ENCODE data around the gene PITPNB.

Gene PITPNB

GRCh38 chr22:27834364-27835185 is 84.5 kb downstream of the PITPNB start:
- DNase-seq (ENCODE audit: extremely low read depth, insufficient read length), result no peak
- no peaks in the 10 kb centered on the region for H3K27me3 ChIP-seq (replicated peaks; ENCODE audit: control insufficient read depth, insufficient read depth, low read length)
- TF ChIP-seq, protein P1, sequence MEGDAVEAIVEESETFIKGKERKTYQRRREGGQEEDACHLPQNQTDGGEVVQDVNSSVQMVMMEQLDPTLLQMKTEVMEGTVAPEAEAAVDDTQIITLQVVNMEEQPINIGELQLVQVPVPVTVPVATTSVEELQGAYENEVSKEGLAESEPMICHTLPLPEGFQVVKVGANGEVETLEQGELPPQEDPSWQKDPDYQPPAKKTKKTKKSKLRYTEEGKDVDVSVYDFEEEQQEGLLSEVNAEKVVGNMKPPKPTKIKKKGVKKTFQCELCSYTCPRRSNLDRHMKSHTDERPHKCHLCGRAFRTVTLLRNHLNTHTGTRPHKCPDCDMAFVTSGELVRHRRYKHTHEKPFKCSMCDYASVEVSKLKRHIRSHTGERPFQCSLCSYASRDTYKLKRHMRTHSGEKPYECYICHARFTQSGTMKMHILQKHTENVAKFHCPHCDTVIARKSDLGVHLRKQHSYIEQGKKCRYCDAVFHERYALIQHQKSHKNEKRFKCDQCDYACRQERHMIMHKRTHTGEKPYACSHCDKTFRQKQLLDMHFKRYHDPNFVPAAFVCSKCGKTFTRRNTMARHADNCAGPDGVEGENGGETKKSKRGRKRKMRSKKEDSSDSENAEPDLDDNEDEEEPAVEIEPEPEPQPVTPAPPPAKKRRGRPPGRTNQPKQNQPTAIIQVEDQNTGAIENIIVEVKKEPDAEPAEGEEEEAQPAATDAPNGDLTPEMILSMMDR (IDR thresholded peaks at IDR 0.05; ENCODE audit: insufficient read depth, low read length, poor library complexity, severe bottlenecking), result no peak

DNA sequence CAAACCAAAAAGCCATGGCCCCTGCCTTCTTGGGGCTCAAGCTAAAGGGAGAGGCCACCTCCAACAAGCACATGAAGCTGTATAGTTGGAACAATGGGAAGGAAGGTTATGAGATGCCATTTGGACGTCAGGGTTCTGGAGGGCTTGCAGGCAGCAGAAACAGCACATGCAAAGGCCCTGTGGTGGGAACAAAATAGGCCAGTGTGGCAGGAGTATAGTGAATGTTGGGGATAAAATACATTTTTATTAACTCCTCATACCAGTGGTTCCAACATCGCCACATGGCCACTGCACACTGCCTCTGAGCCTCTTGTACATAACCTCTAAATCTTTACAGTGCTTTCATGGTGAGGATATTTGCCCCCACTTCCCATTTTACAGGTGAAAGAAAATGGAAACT is 85.3 kb downstream of the PITPNB start:
- H3K27me3 ChIP-seq (replicated peaks; ENCODE audit: control insufficient read depth, insufficient read depth, low read length), result no peaks in the 10 kb centered on the region
- no peaks in the 10 kb centered on the region for H3K36me3 ChIP-seq (ENCODE audit: control insufficient read depth, insufficient read depth, low read length)
- TF ChIP-seq, protein P1 (IDR thresholded peaks at IDR 0.05; ENCODE audit: insufficient read depth, low read length, poor library complexity, severe bottlenecking), result no peak
- no peak overlapping the region for H3K4me3 ChIP-seq (replicated peaks; ENCODE audit: low read depth, low read length)
- DNase-seq (ENCODE audit: extremely low read depth, insufficient read length), result no peak

More at GRCh38 chr22:27834364-27835185, 84.5 kb downstream of the PITPNB start:
- Histone ChIP-seq H3K4me3 (replicated peaks; ENCODE audit: low read depth, low read length) (no peak overlapping the region), H3K36me3 (ENCODE audit: control insufficient read depth, insufficient read depth, low read length) (no peaks in the 10 kb centered on the region)

DNA sequence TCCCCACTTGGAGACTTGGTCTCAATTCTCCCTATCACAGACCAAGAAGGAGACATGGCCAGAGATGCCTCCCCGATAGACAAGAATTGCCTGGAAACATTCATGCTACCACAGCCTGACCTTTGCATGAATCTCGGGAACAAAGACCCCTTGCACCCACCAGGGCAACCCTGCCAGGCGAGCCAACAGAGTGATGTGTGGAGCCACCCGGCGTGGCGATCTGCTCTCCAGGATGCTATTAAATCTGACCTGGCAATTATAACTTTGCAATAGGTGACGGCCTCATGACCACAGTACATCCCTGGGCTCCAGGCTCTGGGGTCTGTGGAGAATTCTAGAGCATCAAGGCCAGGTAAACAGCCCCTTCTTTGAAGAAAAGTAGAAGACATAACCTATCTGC is 86.5 kb downstream of the PITPNB start:
- no peak for DNase-seq (ENCODE audit: extremely low read depth, insufficient read length)
- no peaks in the 10 kb centered on the region for H3K27me3 ChIP-seq (replicated peaks; ENCODE audit: control insufficient read depth, insufficient read depth, low read length)
- no peaks in the 10 kb centered on the region for H3K36me3 ChIP-seq (ENCODE audit: control insufficient read depth, insufficient read depth, low read length)
- H3K4me3 ChIP-seq (replicated peaks; ENCODE audit: low read depth, low read length), result no peak overlapping the region
- TF ChIP-seq, protein P1 (IDR thresholded peaks at IDR 0.05; ENCODE audit: insufficient read depth, low read length, poor library complexity, severe bottlenecking), result no peak

GRCh38 chr22:27829620-27830019 is 89.4 kb downstream of the PITPNB start:
- Histone ChIP-seq H3K36me3 (ENCODE audit: control insufficient read depth, insufficient read depth, low read length) (no peaks in the 10 kb centered on the region), H3K4me3 (replicated peaks; ENCODE audit: low read depth, low read length) (no peak overlapping the region), H3K27me3 (replicated peaks; ENCODE audit: control insufficient read depth, insufficient read depth, low read length) (no peaks in the 10 kb centered on the region)
- TF ChIP-seq, protein P1 (IDR thresholded peaks at IDR 0.05; ENCODE audit: insufficient read depth, low read length, poor library complexity, severe bottlenecking), result no peak
- DNase-seq (ENCODE audit: extremely low read depth, insufficient read length), result no peak

- Histone ChIP-seq H3K4me3 (replicated peaks; ENCODE audit: low read depth, low read length) (no peak overlapping the region), H3K36me3 (ENCODE audit: control insufficient read depth, insufficient read depth, low read length) (no peaks in the 10 kb centered on the region), H3K27me3 (replicated peaks; ENCODE audit: control insufficient read depth, insufficient read depth, low read length) (no peaks in the 10 kb centered on the region)
- TF ChIP-seq, protein P1 (IDR thresholded peaks at IDR 0.05; ENCODE audit: insufficient read depth, low read length, poor library complexity, severe bottlenecking), result no peak
- DNase-seq (ENCODE audit: extremely low read depth, insufficient read length), result no peak
Measured at GRCh38 chr22:27827604-27828587, 91.2 kb downstream of the PITPNB start.
